Neural progenitor cell (in vitro differentiated cells): ENCODE results near the gene RNF166. TPM values are rescaled to one million over a fixed set of nuclear protein-coding genes. Genes with fewer than 3 reads are reported as not detected.

ENCODE experiments used
- DNase-seq: peaks from one replicate; pipeline ENCODE4 v3.0.0-alpha.2; 2016; ENCODE audit warnings: low spot score
- H2AFZ ChIP-seq: fragments of 200-600 bp; sonication (generic); replicated peaks from 2 replicates; pipeline ENCODE4 v1.6.1; 2016; ENCODE audit warnings: antibody characterized with exemption
- H3F3A ChIP-seq: fragments of 200-600 bp; sonication (generic); 2 replicates; pipeline ENCODE4 v1.6.1; 2016; ENCODE audit warnings: antibody characterized with exemption, low read depth
- H3K27ac ChIP-seq: fragments of 200-600 bp; sonication (generic); 2 replicates; pipeline ENCODE4 v1.5.1; 2016; ENCODE audit warnings: mild to moderate bottlenecking
- H3K27me3 ChIP-seq: fragments of 200-600 bp; sonication (generic); 2 replicates; pipeline ENCODE4 v1.6.1; 2016; ENCODE audit warnings: mild to moderate bottlenecking, moderate library complexity
- H3K36me3 ChIP-seq: fragments of 200-600 bp; sonication (generic); 2 replicates; pipeline ENCODE4 v1.5.1; 2016
- H3K4me1 ChIP-seq: fragments of 200-600 bp; sonication (generic); 2 replicates; pipeline ENCODE4 v1.6.1; 2016; ENCODE audit warnings: mixed run types
- H3K4me2 ChIP-seq: fragments of 200-600 bp; sonication (generic); 2 replicates; pipeline ENCODE4 v1.6.1; 2016
- H3K4me3 ChIP-seq: fragments of 200-600 bp; sonication (generic); 2 replicates; pipeline ENCODE4 v1.5.1; 2016
- H3K79me2 ChIP-seq: fragments of 200-600 bp; sonication (generic); 2 replicates; pipeline ENCODE4 v1.6.1; 2016; ENCODE audit warnings: low read depth
- H3K9ac ChIP-seq: fragments of 200-600 bp; sonication (generic); 2 replicates; pipeline ENCODE4 v1.6.1; 2016
- H3K9me3 ChIP-seq: fragments of 200-600 bp; sonication (generic); 2 replicates; pipeline ENCODE4 v1.5.1; 2016; ENCODE audit warnings: low read depth
- H4K20me1 ChIP-seq: fragments of 200-600 bp; sonication (generic); 2 replicates; pipeline ENCODE4 v1.6.1; 2016; ENCODE audit warnings: low read depth
- H3K27ac Mint-ChIP-seq: 3 replicates; pipeline ENCODE4 v1.8.0; 2021; ENCODE audit warnings: mixed read lengths
- H3K27me3 Mint-ChIP-seq: 2 replicates; pipeline ENCODE4 v1.8.0; 2022; ENCODE audit warnings: low read depth, mild to moderate bottlenecking, inconsistent platforms, moderate library complexity, mixed read lengths; ENCODE audit not compliant: insufficient read depth
- H3K36me3 Mint-ChIP-seq: 3 replicates; pipeline ENCODE4 v1.8.0; 2021; ENCODE audit warnings: mixed read lengths
- H3K4me1 Mint-ChIP-seq: 3 replicates; pipeline ENCODE4 v1.8.0; 2021; ENCODE audit warnings: mixed read lengths
- H3K4me3 Mint-ChIP-seq: 3 replicates; pipeline ENCODE4 v1.8.0; 2021; ENCODE audit warnings: mild to moderate bottlenecking, moderate library complexity, mixed read lengths
- H3K9me3 Mint-ChIP-seq: 3 replicates; pipeline ENCODE4 v1.8.0; 2020; ENCODE audit warnings: mixed read lengths
- EZH2 ChIP-seq: fragments of 200-600 bp; sonication (generic); IDR thresholded peaks from 2 replicates; pipeline ENCODE4 v1.6.1; 2017; ENCODE audit warnings: antibody characterized with exemption, mild to moderate bottlenecking, moderate library complexity
- EZH2phosphoT487 ChIP-seq: fragments of 200-600 bp; sonication (generic); IDR thresholded peaks from 2 replicates; pipeline ENCODE4 v1.6.1; 2017; ENCODE audit warnings: antibody characterized with exemption
- total RNA-seq: library from RNA; depleted of rRNA; stranded (reverse); fragments of >200 nt; gene quantifications from 2 replicates; pipeline ENCODE4 v1.2.3, GENCODE V29; 2015; ENCODE audit warnings: low replicate concordance
- TF ChIP-seq, protein P1 (sequence below): fragments of 200-600 bp; sonication (generic); IDR thresholded peaks from 2 replicates; pipeline ENCODE4 v1.5.1; 2017; ENCODE audit warnings: antibody characterized with exemption, mild to moderate bottlenecking

RNF166 gene
- total RNA-seq, 1 donor from 2014 or later, result 11.1 TPM

DNA sequence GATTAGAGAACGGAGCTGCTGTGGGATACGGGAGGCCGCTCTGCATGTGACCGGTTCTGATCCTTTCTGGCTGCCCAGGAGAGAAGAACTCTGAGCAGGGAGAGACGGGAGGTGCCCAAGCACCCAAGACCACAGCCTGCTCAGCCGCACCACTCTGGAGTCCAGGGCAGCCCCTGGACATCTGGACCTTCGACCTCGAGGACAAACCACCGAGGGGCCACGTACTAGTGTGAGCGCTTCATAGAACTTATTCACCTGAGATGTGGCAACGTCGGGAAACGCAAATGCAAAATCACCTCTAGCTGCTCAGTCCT lies 5.9 kb downstream of the RNF166 start:
- H3K27me3 ChIP-seq, result no peaks in the 10 kb centered on the region
- no peaks in the 10 kb centered on the region for H3K9me3 ChIP-seq
- TF ChIP-seq, protein P1, sequence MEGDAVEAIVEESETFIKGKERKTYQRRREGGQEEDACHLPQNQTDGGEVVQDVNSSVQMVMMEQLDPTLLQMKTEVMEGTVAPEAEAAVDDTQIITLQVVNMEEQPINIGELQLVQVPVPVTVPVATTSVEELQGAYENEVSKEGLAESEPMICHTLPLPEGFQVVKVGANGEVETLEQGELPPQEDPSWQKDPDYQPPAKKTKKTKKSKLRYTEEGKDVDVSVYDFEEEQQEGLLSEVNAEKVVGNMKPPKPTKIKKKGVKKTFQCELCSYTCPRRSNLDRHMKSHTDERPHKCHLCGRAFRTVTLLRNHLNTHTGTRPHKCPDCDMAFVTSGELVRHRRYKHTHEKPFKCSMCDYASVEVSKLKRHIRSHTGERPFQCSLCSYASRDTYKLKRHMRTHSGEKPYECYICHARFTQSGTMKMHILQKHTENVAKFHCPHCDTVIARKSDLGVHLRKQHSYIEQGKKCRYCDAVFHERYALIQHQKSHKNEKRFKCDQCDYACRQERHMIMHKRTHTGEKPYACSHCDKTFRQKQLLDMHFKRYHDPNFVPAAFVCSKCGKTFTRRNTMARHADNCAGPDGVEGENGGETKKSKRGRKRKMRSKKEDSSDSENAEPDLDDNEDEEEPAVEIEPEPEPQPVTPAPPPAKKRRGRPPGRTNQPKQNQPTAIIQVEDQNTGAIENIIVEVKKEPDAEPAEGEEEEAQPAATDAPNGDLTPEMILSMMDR, result no peak
- TF ChIP-seq EZH2phosphoT487, result no peak
- no peak for TF ChIP-seq EZH2
- Mint-ChIP-seq H3K9me3 (no peaks in the 10 kb centered on the region), H3K36me3 (no peaks in the 10 kb centered on the region), H3K4me3 (no peak overlapping the region), H3K27ac (no peak overlapping the region), H3K4me1 (peaks cover 10% of the 10 kb centered on the region), H3K27me3 (peaks cover 2% of the 10 kb centered on the region)
- H3K36me3 ChIP-seq, result no peaks in the 10 kb centered on the region
- no peaks in the 10 kb centered on the region for H3F3A ChIP-seq
- peaks cover 15% of the 10 kb centered on the region for H4K20me1 ChIP-seq
- no peak overlapping the region for H3K27ac ChIP-seq
- peaks cover 4% of the 10 kb centered on the region for H3K4me1 ChIP-seq
- no peak overlapping the region for H3K9ac ChIP-seq
- H3K4me2 ChIP-seq, result no peak overlapping the region
- H3K4me3 ChIP-seq, result no peak overlapping the region
- no peak overlapping the region for H2AFZ ChIP-seq
- no peak for DNase-seq
- H3K79me2 ChIP-seq, result peaks cover 14% of the 10 kb centered on the region

DNA sequence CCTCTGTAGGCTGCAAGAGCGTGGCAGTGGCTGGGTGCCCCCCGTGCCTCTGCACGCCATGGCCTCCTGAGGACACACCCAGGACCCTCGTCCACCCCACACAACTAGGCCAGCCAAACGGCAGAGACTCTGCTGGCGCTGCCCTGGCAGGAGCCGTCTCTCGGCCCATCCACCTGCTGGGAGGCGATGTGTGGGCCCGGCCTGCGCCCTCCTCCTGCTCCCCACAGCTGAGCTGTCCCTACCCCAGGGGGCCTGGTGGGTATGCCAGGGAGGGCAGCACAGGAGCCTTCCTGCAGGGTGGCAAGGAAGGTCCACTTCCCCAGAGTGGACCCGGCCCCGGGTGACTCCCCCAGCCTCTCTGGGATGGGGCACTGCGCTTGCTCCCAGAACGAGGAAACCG lies 7.0 kb downstream of the RNF166 start:
- H3K27ac Mint-ChIP-seq, result no peak overlapping the region
- H3K9me3 ChIP-seq, result no peaks in the 10 kb centered on the region
- no peaks in the 10 kb centered on the region for H3K36me3 ChIP-seq

DNA sequence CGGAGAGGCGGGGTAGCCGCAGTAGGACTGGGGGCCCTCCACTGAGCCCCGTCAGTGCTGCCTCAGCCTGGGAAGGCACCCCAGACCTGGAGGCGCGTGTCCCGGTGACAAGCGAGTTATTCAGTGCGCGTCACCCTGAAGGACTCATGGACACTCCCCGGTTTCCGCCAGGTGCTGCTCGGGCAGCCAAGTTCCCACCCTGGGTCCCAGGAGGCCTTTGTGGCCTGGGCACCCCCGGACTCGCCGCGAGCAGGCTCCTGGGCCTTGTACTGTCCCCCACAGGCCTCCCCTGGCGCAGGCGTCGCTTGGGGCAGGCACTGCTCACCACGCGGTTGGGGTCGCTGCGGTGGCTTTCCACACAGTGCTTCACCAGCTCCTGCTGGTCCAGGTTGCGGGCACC lies 7.6 kb downstream of the RNF166 start:
- no peaks in the 10 kb centered on the region for H3K4me1 Mint-ChIP-seq
- Histone ChIP-seq H3K27me3 (no peaks in the 10 kb centered on the region), H4K20me1 (no peaks in the 10 kb centered on the region), H3F3A (no peaks in the 10 kb centered on the region), H3K36me3 (no peaks in the 10 kb centered on the region), H2AFZ (no peak overlapping the region), H3K4me3 (no peak overlapping the region), H3K9ac (no peak overlapping the region), H3K79me2 (no peaks in the 10 kb centered on the region), H3K4me1 (no peaks in the 10 kb centered on the region), H3K9me3 (no peaks in the 10 kb centered on the region), H3K4me2 (no peak overlapping the region), H3K27ac (no peak overlapping the region)
- DNase-seq, result no peak
- TF ChIP-seq EZH2phosphoT487 (no peak), EZH2 (no peak)
- TF ChIP-seq, protein P1, result no peak
- no peak overlapping the region for H3K4me3 Mint-ChIP-seq
- H3K9me3 Mint-ChIP-seq, result no peaks in the 10 kb centered on the region
- no peak overlapping the region for H3K27ac Mint-ChIP-seq
- H3K36me3 Mint-ChIP-seq, result no peaks in the 10 kb centered on the region
- peaks cover 2% of the 10 kb centered on the region for H3K27me3 Mint-ChIP-seq

More for the DNA sequence above, 7.0 kb downstream of the RNF166 start:
- no peak overlapping the region for H3K9ac ChIP-seq
- TF ChIP-seq, protein P1, result no peak
- TF ChIP-seq EZH2 (no peak), EZH2phosphoT487 (no peak)
- H3K9me3 Mint-ChIP-seq, result no peaks in the 10 kb centered on the region
- no peaks in the 10 kb centered on the region for H3F3A ChIP-seq
- H3K36me3 Mint-ChIP-seq, result no peaks in the 10 kb centered on the region
- H3K4me3 Mint-ChIP-seq, result no peak overlapping the region
- no peak overlapping the region for H2AFZ ChIP-seq
- peaks cover 3% of the 10 kb centered on the region for H3K79me2 ChIP-seq
- no peak overlapping the region for H3K4me3 ChIP-seq
- no peaks in the 10 kb centered on the region for H3K4me1 ChIP-seq
- no peak for DNase-seq
- H4K20me1 ChIP-seq, result peaks cover 4% of the 10 kb centered on the region
- peaks cover 4% of the 10 kb centered on the region for H3K4me1 Mint-ChIP-seq
- H3K27me3 ChIP-seq, result no peaks in the 10 kb centered on the region
- peaks cover 2% of the 10 kb centered on the region for H3K27me3 Mint-ChIP-seq
- no peak overlapping the region for H3K27ac ChIP-seq
- no peak overlapping the region for H3K4me2 ChIP-seq
